Measurements from ENCODE around the gene TMC2. TPM values are rescaled to one million over a fixed set of nuclear protein-coding genes. Genes with fewer than 3 reads are reported as not detected.

TMC2 gene
- polyA plus RNA-seq, 2 of the 4 experiments (the other 2 are of a cell fraction), result not detected

DNA sequence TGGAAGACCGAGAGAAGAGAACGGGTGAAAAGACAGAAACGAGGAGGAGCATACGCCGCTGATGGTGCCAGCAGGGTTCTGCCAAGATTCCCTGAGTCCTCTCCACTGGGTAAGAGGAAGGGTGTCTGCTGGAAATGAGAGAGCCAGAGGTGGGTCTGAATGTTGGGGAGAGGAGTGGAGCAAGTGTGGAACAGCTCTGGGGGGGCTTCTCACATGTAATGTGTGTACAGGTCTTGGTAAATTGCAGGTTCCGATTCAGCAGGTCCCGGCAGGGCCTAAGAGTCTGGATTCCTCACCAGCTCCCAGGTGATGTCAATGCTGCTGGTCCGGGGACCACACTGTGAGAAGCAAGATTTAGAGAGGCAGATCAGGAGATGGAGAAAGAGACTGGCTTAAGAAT, 154.8 kb downstream of the TMC2 start:
- no peak for TF ChIP-seq ESRRA (IDR thresholded peaks at IDR 0.05; ENCODE audit: borderline replicate concordance, low read length)
- no peak for TF ChIP-seq HES2 (IDR thresholded peaks at IDR 0.05)
- TF ChIP-seq EHMT2 (IDR thresholded peaks at IDR 0.05; ENCODE audit: low read depth), result no peak
- no peak for TF ChIP-seq MAX (IDR thresholded peaks at IDR 0.05)
- no peak for TF ChIP-seq USF2 (IDR thresholded peaks at IDR 0.05)
- TF ChIP-seq GATA3 (IDR thresholded peaks at IDR 0.05; ENCODE audit: borderline replicate concordance), result no peak
- TF ChIP-seq RNF2 (IDR thresholded peaks at IDR 0.05; ENCODE audit: borderline replicate concordance, low read depth), result no peak
- no peak for TF ChIP-seq HDAC2 (IDR thresholded peaks at IDR 0.05)
- no peak for TF ChIP-seq TP53 (CRISPR knock-in tag; IDR thresholded peaks at IDR 0.05)
- no peak for TF ChIP-seq FOSB (CRISPR knock-in tag; IDR thresholded peaks at IDR 0.05)
- TF ChIP-seq KDM1A (IDR thresholded peaks at IDR 0.05; ENCODE audit: low read depth), result no peak
- no peak for TF ChIP-seq HOXB13 (CRISPR knock-in tag; IDR thresholded peaks at IDR 0.05; ENCODE audit: low read depth)
- no peak for TF ChIP-seq JUN (IDR thresholded peaks at IDR 0.05)
- no peak for TF ChIP-seq JUNB (IDR thresholded peaks at IDR 0.05)
- no peak for TF ChIP-seq BHLHE40 (IDR thresholded peaks at IDR 0.05; ENCODE audit: low read depth, low read length)
- ChIA-PET POLR2A (no interaction called here), CTCF (interaction anchor here (0.8 to 1.1 kb wide), 4 partner anchors 16 to 318 kb away, joined by 3 to 4 read pairs (median 3); no protein-coding TSS in a partner anchor)
- WGBS (ENCODE audit: missing lambda C conversion rate), result 86% methylated on average over 8 of the region's 8 CpGs
- FAIRE-seq (no peak), DNase-seq (ENCODE audit: low read depth in 1 of 2, low spot score in 1 of 2) (no peak), ATAC-seq (peak in 1 of 2 experiments; percentile 3; a peak in 1 of 6 replicates)
- H3K27ac ChIP-seq, result no peak overlapping the region
- H3K4me2 ChIP-seq, result no peak overlapping the region
- H3K9me3 ChIP-seq, result no peaks in the 10 kb centered on the region
- peaks cover 8% of the 10 kb centered on the region; the same call in 1 of the 3 replicates for H3K4me1 ChIP-seq
- no peak overlapping the region for H3K4me3 ChIP-seq

Small RNA genes within 50 kb of the gene (small RNA-seq; reads per million reads assigned to genes)
- gene SNORA51 (0 to 0.04 (median 0) reads per million in 6 experiments), gene SNORD110 (0 reads per million in 6 experiments), gene SNORD56 (0 reads per million in 6 experiments), gene SNORD57 (0 reads per million in 6 experiments), gene SNORD86 (0 reads per million in 6 experiments)

Other genes with a start within 250 kb of the TMC2 start
- gene TGM3, start 240.6 kb upstream of the TMC2 start, polyA plus RNA-seq (2011; rRNA removed), result 0.14 and 0.24 TPM in 2 replicates
- gene TGM3, start 240.6 kb upstream of the TMC2 start, polyA plus RNA-seq (2017; fragmentation: RNase III; extraction: RNeasy Plus Mini Kit Qiagen cat#74134 plus additional on column Dnase treatment), result 0.03 TPM in 1 of 3 replicates, not detected in the others
- not detected in 2 replicates for gene TGM6, start 155.7 kb upstream of the TMC2 start, polyA plus RNA-seq (2011; rRNA removed)
- gene TGM6, start 155.7 kb upstream of the TMC2 start, polyA plus RNA-seq (2017; fragmentation: RNase III; extraction: RNeasy Plus Mini Kit Qiagen cat#74134 plus additional on column Dnase treatment), result not detected in 3 replicates
- gene SNRPB, start 65.8 kb upstream of the TMC2 start, polyA plus RNA-seq (2011; rRNA removed), result 486 and 557 TPM in 2 replicates
- 628 to 689 TPM (median 676 TPM) in 3 replicates for gene SNRPB, start 65.8 kb upstream of the TMC2 start, polyA plus RNA-seq (2017; fragmentation: RNase III; extraction: RNeasy Plus Mini Kit Qiagen cat#74134 plus additional on column Dnase treatment)
- gene ZNF343, start 27.7 kb upstream of the TMC2 start, polyA plus RNA-seq (2011; rRNA removed), result 19.0 and 20.5 TPM in 2 replicates
- gene ZNF343, start 27.7 kb upstream of the TMC2 start, polyA plus RNA-seq (2017; fragmentation: RNase III; extraction: RNeasy Plus Mini Kit Qiagen cat#74134 plus additional on column Dnase treatment), result 14.0 to 15.8 TPM (median 14.0 TPM) in 3 replicates
- gene NOP56, start 116.1 kb downstream of the TMC2 start, polyA plus RNA-seq (2011; rRNA removed), result 471 and 571 TPM in 2 replicates
- gene NOP56, start 116.1 kb downstream of the TMC2 start, polyA plus RNA-seq (2017; fragmentation: RNase III; extraction: RNeasy Plus Mini Kit Qiagen cat#74134 plus additional on column Dnase treatment), result 658 to 761 TPM (median 681 TPM) in 3 replicates
- gene IDH3B, start 127.6 kb downstream of the TMC2 start, polyA plus RNA-seq (2011; rRNA removed), result 188 and 200 TPM in 2 replicates
- 141 to 154 TPM (median 149 TPM) in 3 replicates for gene IDH3B, start 127.6 kb downstream of the TMC2 start, polyA plus RNA-seq (2017; fragmentation: RNase III; extraction: RNeasy Plus Mini Kit Qiagen cat#74134 plus additional on column Dnase treatment)
- 2.2 and 2.9 TPM in 2 replicates for gene EBF4, start 156.2 kb downstream of the TMC2 start, polyA plus RNA-seq (2011; rRNA removed)
- gene EBF4, start 156.2 kb downstream of the TMC2 start, polyA plus RNA-seq (2017; fragmentation: RNase III; extraction: RNeasy Plus Mini Kit Qiagen cat#74134 plus additional on column Dnase treatment), result 1.5 to 3.2 TPM (median 2.8 TPM) in 3 replicates